Measurements from ENCODE around the gene TUBD1.

The TUBD1 gene

DNA sequence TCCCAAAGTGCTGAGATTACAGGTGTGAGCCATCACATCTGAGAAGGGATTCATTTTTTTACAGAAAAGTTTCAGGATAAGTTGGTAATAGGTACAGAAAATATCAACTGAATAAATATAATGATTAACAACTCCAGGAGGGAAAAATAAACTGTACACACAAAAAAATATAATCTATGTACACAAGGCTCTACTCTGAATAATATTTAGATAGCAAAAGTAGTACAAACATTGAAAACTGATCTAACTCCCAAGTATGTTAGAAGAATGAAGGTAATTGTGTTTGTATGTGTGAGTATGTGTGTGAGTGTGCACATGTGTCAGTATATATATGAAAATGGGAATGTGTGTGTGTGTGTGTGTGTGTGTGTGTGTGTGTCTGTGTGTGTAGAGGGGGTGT lies 20.4 kb downstream of the TUBD1 start:
- no peaks in the 10 kb centered on the region for H3K9me2 ChIP-seq (replicated peaks; ENCODE audit: insufficient read depth, low read length)
- no peaks in the 10 kb centered on the region for H3K79me2 ChIP-seq (ENCODE audit: insufficient read depth, low read length)
- no peaks in the 10 kb centered on the region for H3F3A ChIP-seq (ENCODE audit: insufficient read depth)
- no peak overlapping the region for H3K27ac ChIP-seq (ENCODE audit: low read depth, low read length)
- no peak overlapping the region for H3K9ac ChIP-seq (ENCODE audit: low read length)
- H3K4me3 ChIP-seq (ENCODE audit: insufficient read depth, low read length, poor library complexity, severe bottlenecking), result no peak overlapping the region
- no peak overlapping the region for H2AFZ ChIP-seq (ENCODE audit: low read depth, low read length, severe bottlenecking)
- no peak overlapping the region for H3K4me2 ChIP-seq (ENCODE audit: low read depth, low read length, poor library complexity, severe bottlenecking)
- no peaks in the 10 kb centered on the region for H3K9me3 ChIP-seq (ENCODE audit: insufficient read depth, low read length)
- H3K36me3 ChIP-seq (ENCODE audit: low read length), result 0 out of 2 replicates have a peak, but pooled peaks cover 2% of the 10 kb centered on the region
- TF ChIP-seq, protein P1, sequence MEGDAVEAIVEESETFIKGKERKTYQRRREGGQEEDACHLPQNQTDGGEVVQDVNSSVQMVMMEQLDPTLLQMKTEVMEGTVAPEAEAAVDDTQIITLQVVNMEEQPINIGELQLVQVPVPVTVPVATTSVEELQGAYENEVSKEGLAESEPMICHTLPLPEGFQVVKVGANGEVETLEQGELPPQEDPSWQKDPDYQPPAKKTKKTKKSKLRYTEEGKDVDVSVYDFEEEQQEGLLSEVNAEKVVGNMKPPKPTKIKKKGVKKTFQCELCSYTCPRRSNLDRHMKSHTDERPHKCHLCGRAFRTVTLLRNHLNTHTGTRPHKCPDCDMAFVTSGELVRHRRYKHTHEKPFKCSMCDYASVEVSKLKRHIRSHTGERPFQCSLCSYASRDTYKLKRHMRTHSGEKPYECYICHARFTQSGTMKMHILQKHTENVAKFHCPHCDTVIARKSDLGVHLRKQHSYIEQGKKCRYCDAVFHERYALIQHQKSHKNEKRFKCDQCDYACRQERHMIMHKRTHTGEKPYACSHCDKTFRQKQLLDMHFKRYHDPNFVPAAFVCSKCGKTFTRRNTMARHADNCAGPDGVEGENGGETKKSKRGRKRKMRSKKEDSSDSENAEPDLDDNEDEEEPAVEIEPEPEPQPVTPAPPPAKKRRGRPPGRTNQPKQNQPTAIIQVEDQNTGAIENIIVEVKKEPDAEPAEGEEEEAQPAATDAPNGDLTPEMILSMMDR (IDR thresholded peaks at IDR 0.05; ENCODE audit: insufficient read depth, low read length, poor library complexity, severe bottlenecking), result no peak
- TF ChIP-seq EZH2phosphoT487 (conservative IDR thresholded peaks at IDR 0.05; ENCODE audit: low read length), result no peak
- no peaks in the 10 kb centered on the region for H3K27me3 ChIP-seq (ENCODE audit: low read length)
- no peaks in the 10 kb centered on the region for H4K20me1 ChIP-seq (ENCODE audit: low read depth, low read length)

DNA sequence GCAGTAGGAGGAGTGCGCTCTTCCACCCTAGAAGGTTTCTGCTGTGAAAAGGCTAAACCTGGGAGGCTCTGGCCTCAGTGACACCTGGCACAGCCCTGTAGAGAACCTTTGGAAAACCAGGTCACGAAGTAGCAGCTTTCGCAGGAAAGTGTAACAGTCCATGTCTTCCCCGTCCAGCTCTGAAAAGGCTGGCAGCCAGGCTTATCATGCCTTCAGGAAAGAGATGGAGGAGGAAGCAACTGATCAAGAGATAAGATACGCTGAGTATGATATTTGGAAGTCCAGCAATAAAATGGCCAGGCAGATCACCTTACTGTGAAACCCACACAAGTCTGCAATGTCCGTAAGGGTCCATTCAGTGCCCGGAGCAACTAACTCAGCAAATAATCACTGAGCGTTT lies 22.3 kb downstream of the TUBD1 start:
- Histone ChIP-seq H3K9ac (ENCODE audit: low read length) (no peak overlapping the region), H3K36me3 (ENCODE audit: low read length) (no peaks in the 10 kb centered on the region), H3K27me3 (ENCODE audit: low read length) (no peaks in the 10 kb centered on the region), H4K20me1 (ENCODE audit: low read depth, low read length) (no peaks in the 10 kb centered on the region), H3K4me2 (ENCODE audit: low read depth, low read length, poor library complexity, severe bottlenecking) (no peak overlapping the region), H3F3A (ENCODE audit: insufficient read depth) (no peaks in the 10 kb centered on the region), H3K79me2 (ENCODE audit: insufficient read depth, low read length) (no peaks in the 10 kb centered on the region), H2AFZ (ENCODE audit: low read depth, low read length, severe bottlenecking) (no peak overlapping the region), H3K9me3 (ENCODE audit: insufficient read depth, low read length) (no peaks in the 10 kb centered on the region), H3K9me2 (replicated peaks; ENCODE audit: insufficient read depth, low read length) (no peaks in the 10 kb centered on the region), H3K27ac (ENCODE audit: low read depth, low read length) (no peak overlapping the region), H3K4me3 (ENCODE audit: insufficient read depth, low read length, poor library complexity, severe bottlenecking) (no peak overlapping the region)
- no peak for TF ChIP-seq EZH2phosphoT487 (conservative IDR thresholded peaks at IDR 0.05; ENCODE audit: low read length)
- TF ChIP-seq, protein P1 (IDR thresholded peaks at IDR 0.05; ENCODE audit: insufficient read depth, low read length, poor library complexity, severe bottlenecking), result no peak

DNA sequence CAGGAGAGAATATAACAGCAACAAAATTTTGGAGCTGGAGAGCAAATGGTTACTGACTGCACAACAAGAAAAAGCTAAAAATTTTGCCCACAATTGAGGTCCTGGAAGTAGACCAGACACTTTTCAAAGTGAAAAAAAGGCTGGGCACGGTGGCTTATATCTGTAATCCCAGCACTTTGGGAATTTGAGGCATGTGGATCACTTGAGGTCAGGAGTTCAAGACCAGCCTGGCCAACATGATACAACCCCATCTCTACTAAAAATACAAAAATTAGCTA lies 22.9 kb downstream of the TUBD1 start:
- H3K9me3 ChIP-seq (ENCODE audit: insufficient read depth, low read length), result no peaks in the 10 kb centered on the region
- no peak overlapping the region for H3K27ac ChIP-seq (ENCODE audit: low read depth, low read length)
- no peak overlapping the region for H3K9ac ChIP-seq (ENCODE audit: low read length)
- H3K4me3 ChIP-seq (ENCODE audit: insufficient read depth, low read length, poor library complexity, severe bottlenecking), result no peak overlapping the region
- no peaks in the 10 kb centered on the region for H4K20me1 ChIP-seq (ENCODE audit: low read depth, low read length)
- H3K4me2 ChIP-seq (ENCODE audit: low read depth, low read length, poor library complexity, severe bottlenecking), result no peak overlapping the region
- TF ChIP-seq EZH2phosphoT487 (conservative IDR thresholded peaks at IDR 0.05; ENCODE audit: low read length), result no peak
- TF ChIP-seq, protein P1 (IDR thresholded peaks at IDR 0.05; ENCODE audit: insufficient read depth, low read length, poor library complexity, severe bottlenecking), result no peak
- no peaks in the 10 kb centered on the region for H3K9me2 ChIP-seq (replicated peaks; ENCODE audit: insufficient read depth, low read length)
- H3K27me3 ChIP-seq (ENCODE audit: low read length), result no peaks in the 10 kb centered on the region
- no peaks in the 10 kb centered on the region for H3K79me2 ChIP-seq (ENCODE audit: insufficient read depth, low read length)
- no peak overlapping the region for H2AFZ ChIP-seq (ENCODE audit: low read depth, low read length, severe bottlenecking)
- H3F3A ChIP-seq (ENCODE audit: insufficient read depth), result no peaks in the 10 kb centered on the region
- no peaks in the 10 kb centered on the region for H3K36me3 ChIP-seq (ENCODE audit: low read length)

DNA sequence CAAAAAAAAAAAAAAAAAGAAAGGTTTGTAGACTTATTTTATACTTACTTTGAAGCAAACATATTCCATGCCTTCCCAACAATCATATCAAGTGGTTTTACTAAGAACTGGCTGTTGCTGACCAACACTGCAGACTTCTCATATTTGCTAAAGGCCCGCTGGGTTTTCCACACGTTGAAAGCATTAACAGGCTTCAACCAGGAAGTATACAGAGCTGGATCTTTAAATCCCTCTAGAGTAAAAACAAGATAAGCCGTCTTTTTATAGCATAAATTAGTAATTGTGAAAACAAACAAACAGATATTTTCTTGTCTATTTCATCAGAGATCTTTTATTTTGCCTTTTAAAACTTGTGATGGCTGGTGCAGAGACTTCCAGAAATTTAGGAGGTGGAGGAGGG lies 29.1 kb downstream of the TUBD1 start:
- Histone ChIP-seq H3K36me3 (ENCODE audit: low read length) (no peaks in the 10 kb centered on the region), H3K27ac (ENCODE audit: low read depth, low read length) (no peak overlapping the region), H3K4me3 (ENCODE audit: insufficient read depth, low read length, poor library complexity, severe bottlenecking) (no peak overlapping the region), H3K27me3 (ENCODE audit: low read length) (no peaks in the 10 kb centered on the region), H3K4me2 (ENCODE audit: low read depth, low read length, poor library complexity, severe bottlenecking) (no peak overlapping the region), H3K79me2 (ENCODE audit: insufficient read depth, low read length) (no peaks in the 10 kb centered on the region), H4K20me1 (ENCODE audit: low read depth, low read length) (no peaks in the 10 kb centered on the region), H2AFZ (ENCODE audit: low read depth, low read length, severe bottlenecking) (no peak overlapping the region), H3F3A (ENCODE audit: insufficient read depth) (no peaks in the 10 kb centered on the region), H3K9me3 (ENCODE audit: insufficient read depth, low read length) (no peaks in the 10 kb centered on the region), H3K9me2 (replicated peaks; ENCODE audit: insufficient read depth, low read length) (no peaks in the 10 kb centered on the region), H3K9ac (ENCODE audit: low read length) (no peak overlapping the region)
- no peak for TF ChIP-seq EZH2phosphoT487 (conservative IDR thresholded peaks at IDR 0.05; ENCODE audit: low read length)
- TF ChIP-seq, protein P1 (IDR thresholded peaks at IDR 0.05; ENCODE audit: insufficient read depth, low read length, poor library complexity, severe bottlenecking), result no peak
